ENCODE measurements around the gene PDE7B.

DNA sequence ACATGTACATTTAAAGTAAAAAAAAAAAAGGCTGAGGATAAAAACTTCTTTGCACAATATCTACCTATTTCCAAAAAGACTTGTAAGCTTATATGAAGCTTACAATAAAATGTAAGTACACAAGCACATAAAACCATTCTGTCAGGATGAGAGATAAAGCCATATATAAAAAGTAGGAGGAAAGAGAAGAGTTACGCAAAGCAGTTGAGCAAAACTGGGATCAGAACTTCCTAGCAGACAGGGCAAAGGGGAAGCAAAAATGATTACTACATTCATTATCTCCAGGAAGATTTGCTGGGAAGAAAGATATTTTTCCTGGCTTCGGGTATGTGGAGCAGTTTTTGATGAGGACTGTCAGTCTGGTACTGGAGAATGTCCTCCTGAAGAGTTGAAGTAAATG is 200.5 kb downstream of the PDE7B start:
- TF ChIP-seq, protein P1, sequence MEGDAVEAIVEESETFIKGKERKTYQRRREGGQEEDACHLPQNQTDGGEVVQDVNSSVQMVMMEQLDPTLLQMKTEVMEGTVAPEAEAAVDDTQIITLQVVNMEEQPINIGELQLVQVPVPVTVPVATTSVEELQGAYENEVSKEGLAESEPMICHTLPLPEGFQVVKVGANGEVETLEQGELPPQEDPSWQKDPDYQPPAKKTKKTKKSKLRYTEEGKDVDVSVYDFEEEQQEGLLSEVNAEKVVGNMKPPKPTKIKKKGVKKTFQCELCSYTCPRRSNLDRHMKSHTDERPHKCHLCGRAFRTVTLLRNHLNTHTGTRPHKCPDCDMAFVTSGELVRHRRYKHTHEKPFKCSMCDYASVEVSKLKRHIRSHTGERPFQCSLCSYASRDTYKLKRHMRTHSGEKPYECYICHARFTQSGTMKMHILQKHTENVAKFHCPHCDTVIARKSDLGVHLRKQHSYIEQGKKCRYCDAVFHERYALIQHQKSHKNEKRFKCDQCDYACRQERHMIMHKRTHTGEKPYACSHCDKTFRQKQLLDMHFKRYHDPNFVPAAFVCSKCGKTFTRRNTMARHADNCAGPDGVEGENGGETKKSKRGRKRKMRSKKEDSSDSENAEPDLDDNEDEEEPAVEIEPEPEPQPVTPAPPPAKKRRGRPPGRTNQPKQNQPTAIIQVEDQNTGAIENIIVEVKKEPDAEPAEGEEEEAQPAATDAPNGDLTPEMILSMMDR (IDR thresholded peaks at IDR 0.05 in 8 of 11, conservative IDR thresholded peaks at IDR 0.05 in 3 of 11) = no peak
- no peak for TF ChIP-seq POLR2AphosphoS5 (IDR thresholded peaks at IDR 0.05)
